GM23338 (cell line): ENCODE results near the gene FAM204A.

Source experiments
- CREB1 ChIP-seq: fragments of 250-450 bp; sonication (Bioruptor Pico); IDR thresholded peaks from 2 replicates; pipeline ENCODE4 v1.5.0; 2020; ENCODE audit warnings: low read depth, mild to moderate bottlenecking, moderate library complexity
- POLR2AphosphoS5 ChIP-seq: IDR thresholded peaks from 2 replicates; pipeline ENCODE4 v1.6.1; 2016; ENCODE audit warnings: antibody characterized with exemption, low read depth
- ZNF114 ChIP-seq: fragments of 250-450 bp; sonication (Bioruptor Pico); IDR thresholded peaks from 2 replicates; pipeline ENCODE4 v1.5.0; 2020; ENCODE audit warnings: mild to moderate bottlenecking, moderate library complexity
- ZNF331 ChIP-seq: fragments of 250-450 bp; sonication (Bioruptor Pico); IDR thresholded peaks from 2 replicates; pipeline ENCODE4 v1.5.0; 2020; ENCODE audit warnings: low read depth, mild to moderate bottlenecking, moderate library complexity
- TF ChIP-seq, protein P1 (sequence below), 2 experiments: fragments of 200-600 bp in 1 of 2; sonication (generic) in 1 of 2; conservative IDR thresholded peaks; 2 replicates each; pipeline versions ENCODE4 v1.5.1 to v1.6.1; 2016 to 2017; ENCODE audit warnings: antibody characterized with exemption in 2 of 2, low read depth in 2 of 2, mild to moderate bottlenecking in 2 of 2, moderate library complexity in 1 of 2

GRCh38 chr10:118271671-118272070 is 70.5 kb downstream of the FAM204A start:
- TF ChIP-seq POLR2AphosphoS5 (no peak), ZNF331 (CRISPR knock-in tag) (no peak), ZNF114 (no peak), CREB1 (no peak)
- TF ChIP-seq, protein P1, sequence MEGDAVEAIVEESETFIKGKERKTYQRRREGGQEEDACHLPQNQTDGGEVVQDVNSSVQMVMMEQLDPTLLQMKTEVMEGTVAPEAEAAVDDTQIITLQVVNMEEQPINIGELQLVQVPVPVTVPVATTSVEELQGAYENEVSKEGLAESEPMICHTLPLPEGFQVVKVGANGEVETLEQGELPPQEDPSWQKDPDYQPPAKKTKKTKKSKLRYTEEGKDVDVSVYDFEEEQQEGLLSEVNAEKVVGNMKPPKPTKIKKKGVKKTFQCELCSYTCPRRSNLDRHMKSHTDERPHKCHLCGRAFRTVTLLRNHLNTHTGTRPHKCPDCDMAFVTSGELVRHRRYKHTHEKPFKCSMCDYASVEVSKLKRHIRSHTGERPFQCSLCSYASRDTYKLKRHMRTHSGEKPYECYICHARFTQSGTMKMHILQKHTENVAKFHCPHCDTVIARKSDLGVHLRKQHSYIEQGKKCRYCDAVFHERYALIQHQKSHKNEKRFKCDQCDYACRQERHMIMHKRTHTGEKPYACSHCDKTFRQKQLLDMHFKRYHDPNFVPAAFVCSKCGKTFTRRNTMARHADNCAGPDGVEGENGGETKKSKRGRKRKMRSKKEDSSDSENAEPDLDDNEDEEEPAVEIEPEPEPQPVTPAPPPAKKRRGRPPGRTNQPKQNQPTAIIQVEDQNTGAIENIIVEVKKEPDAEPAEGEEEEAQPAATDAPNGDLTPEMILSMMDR (conservative IDR thresholded peaks at IDR 0.05; ENCODE audit: low read depth in 2 of 2): no peak
